Peyer's patch (tissue), 4 donors: Measurements from ENCODE around the gene ENPEP. TPM values are rescaled to one million over a fixed set of nuclear protein-coding genes. Genes with fewer than 3 reads are reported as not detected.
"Not testable (repeated sequence)": the region's sequence is repeated elsewhere in the genome, so short reads cannot be mapped to it uniquely, and the experiment has no call there.

Experiments
- DNase-seq, 3 donors: peaks; one replicate each; pipeline ENCODE4 v3.0.0-alpha.2; 2017 to 2019
- H3K27ac ChIP-seq, 4 donors: fragments of 200-600 bp; sonication (generic); one replicate each; pipeline ENCODE4 v1.5.1; 2016 to 2019
- H3K27me3 ChIP-seq, 2 donors: fragments of 200-600 bp; sonication (generic); one replicate each; pipeline ENCODE4 v1.5.1; 2019
- H3K36me3 ChIP-seq, 3 donors: fragments of 200-600 bp; sonication (generic); one replicate each; pipeline ENCODE4 v1.5.1; 2016 to 2019
- H3K4me1 ChIP-seq, 4 donors: fragments of 200-600 bp; sonication (generic); one replicate each; pipeline ENCODE4 v1.5.1; 2016 to 2019
- H3K4me3 ChIP-seq, 4 donors: fragments of 200-600 bp; sonication (generic); 1 replicate in 3 of 4; 2 replicates in 1 of 4; pipeline ENCODE4 v1.5.1; 2016 to 2019; ENCODE audit warnings: mild to moderate bottlenecking in 1 of 4
- H3K9me3 ChIP-seq, 4 donors: fragments of 200-600 bp; sonication (generic); one replicate each; pipeline ENCODE4 v1.5.1; 2016 to 2019; ENCODE audit warnings: mild to moderate bottlenecking in 1 of 4
- CTCF ChIP-seq, 6 experiments: fragments of 450-650 bp in 4 of 6; fragments of 200-600 bp in 2 of 6; sonication (generic) in 1 of 6; IDR thresholded peaks; one replicate each; pipeline ENCODE4 v1.5.1; 2017 to 2019; ENCODE audit warnings: antibody characterized with exemption in 6 of 6, mild to moderate bottlenecking in 3 of 6, moderate library complexity in 1 of 6
- POLR2A ChIP-seq, 2 donors: fragments of 450-650 bp; IDR thresholded peaks; one replicate each; pipeline ENCODE4 v1.5.1; 2017; ENCODE audit warnings: antibody characterized with exemption in 2 of 2, mild to moderate bottlenecking in 2 of 2, moderate library complexity in 2 of 2
- total RNA-seq, 4 donors: library from RNA; depleted of rRNA; stranded (reverse); fragments of >200 nt; gene quantifications; one replicate each; pipeline ENCODE4 v1.1.0, GENCODE V29; 2016

The ENPEP gene
- total RNA-seq, 4 donors from 2014 or later, result 27.2 to 751 (median 412) TPM

GRCh38 chr4:110483516-110483915 is 7.6 kb downstream of the ENPEP start:
- TF ChIP-seq POLR2A (IDR thresholded peaks at IDR 0.05) (no peak), CTCF (IDR thresholded peaks at IDR 0.05) (no peak)

GRCh38 chr4:110484029-110484428 is 8.1 kb downstream of the ENPEP start:
- no peak for DNase-seq
- H3K4me1 ChIP-seq, result peaks cover 0 to 14% (median 0%) of the 10 kb centered on the region in 4 donors
- no peaks in the 10 kb centered on the region for H3K36me3 ChIP-seq
- no peaks in the 10 kb centered on the region for H3K9me3 ChIP-seq
- H3K27me3 ChIP-seq, result no peaks in the 10 kb centered on the region
- H3K4me3 ChIP-seq, result peak overlapping the region in 1 of 4 donors; percentile 57
- peak overlapping the region in 2 of 4 donors; percentile 8 to 51 for H3K27ac ChIP-seq
- TF ChIP-seq CTCF (IDR thresholded peaks at IDR 0.05) (no peak), POLR2A (IDR thresholded peaks at IDR 0.05) (no peak)

More at GRCh38 chr4:110483516-110483915, 7.6 kb downstream of the ENPEP start:
- H3K4me1 ChIP-seq, result peaks cover 0 to 14% (median 0%) of the 10 kb centered on the region in 4 donors
- H3K36me3 ChIP-seq, result no peaks in the 10 kb centered on the region
- no peak for DNase-seq
- H3K27ac ChIP-seq, result peak overlapping the region in 2 of 4 donors; percentile 33 to 51
- no peaks in the 10 kb centered on the region for H3K9me3 ChIP-seq
- H3K4me3 ChIP-seq, result peak overlapping the region in 1 of 4 donors; percentile 57
- no peaks in the 10 kb centered on the region for H3K27me3 ChIP-seq

- Histone ChIP-seq H3K27ac (peak overlapping the region in 2 of 4 donors; percentile 51 to 55), H3K4me1 (peaks cover 0 to 14% (median 0%) of the 10 kb centered on the region in 4 donors), H3K9me3 (no peaks in the 10 kb centered on the region), H3K36me3 (peaks cover 0 to under 1% (median 0%) of the 10 kb centered on the region in 3 donors), H3K27me3 (no peaks in the 10 kb centered on the region), H3K4me3 (peak overlapping the region in 1 of 4 donors; percentile 18)
- TF ChIP-seq CTCF (IDR thresholded peaks at IDR 0.05), result no peak
- no peak for TF ChIP-seq POLR2A (IDR thresholded peaks at IDR 0.05)
- DNase-seq, result no peak
Measured at GRCh38 chr4:110484767-110485166, 8.8 kb downstream of the ENPEP start.

DNA sequence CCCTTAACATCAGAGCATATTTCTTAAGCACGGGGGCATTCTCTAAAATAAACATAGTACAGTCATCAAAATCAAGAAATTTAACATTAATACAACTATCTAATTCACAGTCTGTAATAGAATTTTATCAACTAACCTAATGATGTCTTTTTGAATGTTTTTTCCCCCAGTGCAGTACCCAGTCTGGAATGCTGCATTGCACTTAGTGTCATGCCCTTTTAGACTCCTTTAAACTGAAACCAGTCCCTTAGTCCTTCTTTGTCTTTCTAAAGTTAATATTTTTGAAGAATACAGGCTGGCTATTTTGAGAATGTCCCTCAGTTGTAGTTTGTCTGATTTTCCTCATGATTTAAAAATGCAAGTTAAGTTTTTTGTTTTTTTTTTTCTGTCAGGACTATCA is 9.5 kb downstream of the ENPEP start:
- TF ChIP-seq CTCF (IDR thresholded peaks at IDR 0.05), result no peak
- TF ChIP-seq POLR2A (IDR thresholded peaks at IDR 0.05), result no peak
- no peak for DNase-seq
- Histone ChIP-seq H3K4me1 (peaks cover 0 to 14% (median 0%) of the 10 kb centered on the region in 4 donors), H3K9me3 (no peaks in the 10 kb centered on the region), H3K4me3 (peak overlapping the region in 2 of 4 donors; percentile 6 to 32), H3K36me3 (peaks cover 0 to 7% (median 0%) of the 10 kb centered on the region in 3 donors), H3K27ac (peak overlapping the region in 2 of 4 donors; percentile 51 to 55), H3K27me3 (no peaks in the 10 kb centered on the region)

DNA sequence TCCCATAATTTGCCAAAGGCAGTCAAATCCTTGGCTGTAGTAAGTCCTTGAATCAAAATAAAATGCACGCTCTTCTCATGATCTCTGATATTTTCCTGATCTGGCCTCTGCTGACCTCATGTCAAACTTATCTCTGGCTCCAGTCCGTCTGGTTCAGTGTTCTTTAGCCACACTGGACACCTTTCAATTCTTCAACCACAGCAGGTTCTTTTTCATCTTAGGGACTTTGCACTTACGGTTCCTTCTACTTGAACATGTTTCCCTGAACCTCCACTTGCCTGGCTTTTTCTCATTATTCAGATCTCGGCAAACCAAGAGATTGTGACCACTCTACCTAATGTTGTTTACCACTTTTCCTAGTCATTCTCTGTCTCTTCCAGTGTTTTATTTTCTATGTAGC is 10.3 kb downstream of the ENPEP start:
- no peaks in the 10 kb centered on the region for H3K27me3 ChIP-seq
- TF ChIP-seq CTCF (IDR thresholded peaks at IDR 0.05) (no peak), POLR2A (IDR thresholded peaks at IDR 0.05) (no peak)
- H3K36me3 ChIP-seq, result peaks cover 0 to 7% (median 0%) of the 10 kb centered on the region in 3 donors
- no peak for DNase-seq
- no peaks in the 10 kb centered on the region for H3K9me3 ChIP-seq
- peaks cover 0 to 14% (median 0%) of the 10 kb centered on the region in 4 donors for H3K4me1 ChIP-seq
- peak overlapping the region in 2 of 4 donors; percentile 4 to 32 for H3K4me3 ChIP-seq
- H3K27ac ChIP-seq, result peak overlapping the region in 2 of 4 donors; percentile 51 to 55

DNA sequence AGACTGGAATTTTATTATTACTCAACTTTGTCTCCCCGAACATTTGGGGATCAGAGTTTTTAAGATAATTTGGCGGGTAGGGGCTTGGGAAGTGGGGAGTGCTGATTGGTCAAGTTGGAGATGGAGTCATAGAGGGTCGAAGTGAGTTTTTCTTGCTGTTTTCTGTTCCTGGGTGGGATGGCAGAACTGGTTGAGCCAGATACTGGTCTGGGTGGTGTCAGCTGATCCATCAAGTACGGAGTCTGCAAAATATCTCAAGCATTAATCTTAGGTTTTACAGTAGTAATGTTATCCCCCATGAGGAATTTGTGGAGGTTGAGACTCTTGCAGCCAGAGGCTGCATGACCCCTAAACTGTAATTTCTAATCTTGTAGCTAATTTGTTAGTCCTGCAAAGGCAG is 10.9 kb downstream of the ENPEP start:
- H3K9me3 ChIP-seq, DNase-seq, H3K36me3 ChIP-seq, H3K27me3 ChIP-seq: not testable (repeated sequence)
- H3K4me1 ChIP-seq, result peaks cover 0 to 14% (median 0%) of the 10 kb centered on the region in 4 donors
- H3K4me3 ChIP-seq, result peak overlapping the region in 2 of 4 donors; percentile 4 to 32
- H3K27ac ChIP-seq, result peak overlapping the region in 2 of 4 donors; percentile 51 to 55
